H9 (cell line): Measurements from ENCODE around the gene JAKMIP1. TPM values are rescaled to one million over a fixed set of nuclear protein-coding genes. Genes with fewer than 3 reads are reported as not detected.

ENCODE experiments used
- DNase-seq: peaks from one replicate; pipeline ENCODE4 v3.0.0-alpha.2; 2017
- H2AFZ ChIP-seq: one replicate; pipeline ENCODE4 v1.6.1; 2013; ENCODE audit warnings: mild to moderate bottlenecking, low read length, control low read depth, moderate library complexity
- H2AK5ac ChIP-seq: 2 replicates; pipeline ENCODE4 v1.6.1; 2013; ENCODE audit warnings: low read length, control low read depth, mixed read lengths; ENCODE audit not compliant: insufficient read length
- H2BK120ac ChIP-seq: one replicate; pipeline ENCODE4 v1.6.1; 2013; ENCODE audit warnings: low read depth, mild to moderate bottlenecking, low read length, control low read depth, inconsistent platforms; ENCODE audit not compliant: poor library complexity, severe bottlenecking
- H2BK12ac ChIP-seq: 2 replicates; pipeline ENCODE4 v1.6.1; 2013; ENCODE audit warnings: low read length, control low read depth, mixed read lengths, low read depth; ENCODE audit not compliant: insufficient read length
- H2BK15ac ChIP-seq: 2 replicates; pipeline ENCODE4 v1.6.1; 2013; ENCODE audit warnings: low read depth, low read length, control low read depth
- H2BK20ac ChIP-seq: one replicate; pipeline ENCODE4 v1.6.1; 2013; ENCODE audit warnings: low read depth, mild to moderate bottlenecking, low read length, control low read depth, inconsistent platforms; ENCODE audit not compliant: poor library complexity, severe bottlenecking
- H2BK5ac ChIP-seq: 2 replicates; pipeline ENCODE4 v1.6.1; 2013; ENCODE audit warnings: low read length, control low read depth, mixed read lengths; ENCODE audit not compliant: insufficient read length
- H3K14ac ChIP-seq: 2 replicates; pipeline ENCODE4 v1.6.1; 2013; ENCODE audit warnings: low read length, control low read depth; ENCODE audit not compliant: insufficient read depth
- H3K18ac ChIP-seq: 2 replicates; pipeline ENCODE4 v1.6.1; 2013; ENCODE audit warnings: low read depth, mild to moderate bottlenecking, mixed read lengths, low read length, control low read depth; ENCODE audit not compliant: insufficient read length
- H3K23ac ChIP-seq: 2 replicates; pipeline ENCODE4 v1.6.1; 2013; ENCODE audit warnings: low read length, control low read depth, mixed read lengths, low read depth; ENCODE audit not compliant: insufficient read length
- H3K23me2 ChIP-seq: 2 replicates; pipeline ENCODE4 v1.6.1; 2013; ENCODE audit warnings: low read depth, mild to moderate bottlenecking, mixed read lengths, low read length, control low read depth; ENCODE audit not compliant: insufficient read length, poor library complexity, severe bottlenecking
- H3K27ac ChIP-seq: 2 replicates; pipeline ENCODE4 v1.5.1; 2013; ENCODE audit warnings: low read length, control low read depth, mixed read lengths, low read depth; ENCODE audit not compliant: insufficient read length
- H3K27me3 ChIP-seq: 2 replicates; pipeline ENCODE4 v1.6.1; 2013; ENCODE audit warnings: low read length, control low read depth, inconsistent platforms; ENCODE audit not compliant: insufficient read depth
- H3K4ac ChIP-seq: 2 replicates; pipeline ENCODE4 v1.6.1; 2013; ENCODE audit warnings: low read depth, mild to moderate bottlenecking, control low read depth, inconsistent platforms, low read length, moderate library complexity
- H3K4me1 ChIP-seq: 2 replicates; pipeline ENCODE4 v1.6.1; 2013; ENCODE audit warnings: low read length, control low read depth, inconsistent platforms; ENCODE audit not compliant: insufficient read depth
- H3K4me2 ChIP-seq: 2 replicates; pipeline ENCODE4 v1.6.1; 2013; ENCODE audit warnings: low read length, control low read depth, mixed read lengths; ENCODE audit not compliant: insufficient read length, insufficient read depth
- H3K56ac ChIP-seq: 2 replicates; pipeline ENCODE4 v1.6.1; 2013; ENCODE audit warnings: low read depth, mild to moderate bottlenecking, mixed read lengths, low read length, control low read depth; ENCODE audit not compliant: insufficient read length
- H3K79me1 ChIP-seq: 2 replicates; pipeline ENCODE4 v1.6.1; 2013; ENCODE audit warnings: low read depth, mild to moderate bottlenecking, moderate library complexity, low read length, control low read depth, inconsistent platforms; ENCODE audit not compliant: insufficient read depth, poor library complexity, severe bottlenecking
- H3K79me2 ChIP-seq: 2 replicates; pipeline ENCODE4 v1.6.1; 2013; ENCODE audit warnings: low read length, control low read depth, inconsistent platforms; ENCODE audit not compliant: insufficient read depth
- H3K9ac ChIP-seq: 2 replicates; pipeline ENCODE4 v1.6.1; 2013; ENCODE audit warnings: low read length, control low read depth, mixed read lengths; ENCODE audit not compliant: insufficient read length; ENCODE audit errors: extremely low read depth
- H3K9me3 ChIP-seq: one replicate; pipeline ENCODE4 v1.6.1; 2013; ENCODE audit warnings: low read depth, low read length, inconsistent platforms; ENCODE audit not compliant: control insufficient read depth
- H3T11ph ChIP-seq: one replicate; pipeline ENCODE4 v1.6.1; 2013; ENCODE audit warnings: mild to moderate bottlenecking, low read length, control low read depth, inconsistent platforms
- H4K20me1 ChIP-seq: one replicate; pipeline ENCODE4 v1.6.1; 2013; ENCODE audit not compliant: control insufficient read depth, insufficient read length, insufficient read depth
- H4K5ac ChIP-seq: 2 replicates; pipeline ENCODE4 v1.6.1; 2013; ENCODE audit warnings: low read depth, mild to moderate bottlenecking, mixed read lengths, low read length, control low read depth; ENCODE audit not compliant: insufficient read length
- H4K8ac ChIP-seq: replicated peaks from 2 replicates; pipeline ENCODE4 v1.6.1; 2013; ENCODE audit warnings: low read length, control low read depth, mixed read lengths, low read depth; ENCODE audit not compliant: insufficient read length
- H4K91ac ChIP-seq: 2 replicates; pipeline ENCODE4 v1.6.1; 2013; ENCODE audit warnings: low read depth, mild to moderate bottlenecking, moderate library complexity, mixed read lengths, low read length, control low read depth; ENCODE audit not compliant: insufficient read length
- H3K27ac Mint-ChIP-seq, 3 experiments: 2 replicates in 2 of 3; 3 replicates in 1 of 3; pipeline ENCODE4 v1.8.0; 2020 to 2021; ENCODE audit warnings: mixed read lengths in 3 of 3, mild to moderate bottlenecking in 1 of 3, moderate library complexity in 1 of 3
- H3K27me3 Mint-ChIP-seq: 2 replicates; pipeline ENCODE4 v1.8.0; 2021; ENCODE audit warnings: low read depth, mild to moderate bottlenecking, moderate library complexity, mixed read lengths
- H3K36me3 Mint-ChIP-seq, 3 experiments: 2 replicates in 2 of 3; 3 replicates in 1 of 3; pipeline ENCODE4 v1.8.0; 2020 to 2021; ENCODE audit warnings: low read depth in 3 of 3, mixed read lengths in 3 of 3; ENCODE audit not compliant: insufficient read depth in 1 of 3
- H3K4me1 Mint-ChIP-seq, 2 experiments: 2 replicates each; pipeline ENCODE4 v1.8.0; 2020; ENCODE audit warnings: mixed read lengths in 2 of 2
- H3K4me3 Mint-ChIP-seq, 2 experiments: 2 replicates in 1 of 2; 3 replicates in 1 of 2; pipeline ENCODE4 v1.8.0; 2020 to 2021; ENCODE audit warnings: mild to moderate bottlenecking in 2 of 2, mixed read lengths in 2 of 2, moderate library complexity in 1 of 2
- H3K9me3 Mint-ChIP-seq, 2 experiments: 2 replicates in 1 of 2; 3 replicates in 1 of 2; pipeline ENCODE4 v1.8.0; 2020; ENCODE audit warnings: mild to moderate bottlenecking in 2 of 2, mixed read lengths in 2 of 2, moderate library complexity in 1 of 2
- CTCF ChIP-seq: fragments of 200-600 bp; sonication (generic); conservative IDR thresholded peaks from 3 replicates; pipeline ENCODE4 v1.8.0; 2021; ENCODE audit warnings: antibody characterized with exemption, mild to moderate bottlenecking
- WGBS: extraction: QIAGEN DNeasy Blood & Tissue Kit; methylation state at CpG from one replicate; pipeline ENCODE4 v1.1.7; 2013; ENCODE audit warnings: missing lambda C conversion rate, low lambda C conversion rate, mixed read lengths; ENCODE audit not compliant: insufficient read length; ENCODE audit errors: extremely low coverage; 5-methylcytosine and 5-hydroxymethylcytosine counted together
- total RNA-seq: library from RNA; stranded (reverse); gene quantifications from 2 replicates; pipeline ENCODE4 v1.2.1, GENCODE V29; 2021

The JAKMIP1 gene
- total RNA-seq, 1 experiment from 2014 or later, result 1.5 TPM

- no peaks in the 10 kb centered on the region for H4K20me1 ChIP-seq
- no peaks in the 10 kb centered on the region; the same call in 1 of the 2 replicates for H3K4me1 ChIP-seq
- H2BK20ac ChIP-seq, result no peak overlapping the region
- H3K23me2 ChIP-seq, result no peaks in the 10 kb centered on the region
- WGBS, result no CpG with 5 or more reads among the region's 4 CpGs
- H2BK15ac ChIP-seq, result no peak overlapping the region
- no peak overlapping the region for H3K14ac ChIP-seq
- no peaks in the 10 kb centered on the region for H3K79me1 ChIP-seq
- Mint-ChIP-seq H3K4me1 (peaks cover 4 to 10% of the 10 kb centered on the region in 2 experiments), H3K27me3 (peaks cover 5% of the 10 kb centered on the region), H3K9me3 (peaks cover 0 to 6% of the 10 kb centered on the region in 2 experiments; a peak in 2 of 5 replicates), H3K36me3 (peaks cover 0 to 8% (median 0%) of the 10 kb centered on the region in 3 experiments; a peak in 4 of 7 replicates), H3K4me3 (no peak overlapping the region), H3K27ac (no peak overlapping the region)
- H3K23ac ChIP-seq, result no peak overlapping the region
- H2AFZ ChIP-seq, result no peak overlapping the region
- no peak overlapping the region for H2BK120ac ChIP-seq
- no peak overlapping the region for H3K4me2 ChIP-seq
- H3K4ac ChIP-seq, result no peak overlapping the region
- H2BK5ac ChIP-seq, result no peak overlapping the region
- H3K18ac ChIP-seq, result no peak overlapping the region
- no peaks in the 10 kb centered on the region for H3K9me3 ChIP-seq
- H3K27ac ChIP-seq, result no peak overlapping the region
- no peaks in the 10 kb centered on the region for H3K79me2 ChIP-seq
- H3K27me3 ChIP-seq, result no peaks in the 10 kb centered on the region
- no peak overlapping the region for H4K5ac ChIP-seq
- no peak for DNase-seq
- H4K91ac ChIP-seq, result no peak overlapping the region
- H4K8ac ChIP-seq, result no peak overlapping the region
- no peak overlapping the region for H2BK12ac ChIP-seq
- TF ChIP-seq CTCF, result no peak
- H3T11ph ChIP-seq, result no peak overlapping the region
- H2AK5ac ChIP-seq, result no peak overlapping the region
- no peak overlapping the region for H3K56ac ChIP-seq
- H3K9ac ChIP-seq, result no peak overlapping the region
Measured at GRCh38 chr4:6183740-6184139, 16.6 kb downstream of the JAKMIP1 start.
